ENCODE data around the gene POLR2J. TPM values are rescaled to one million over a fixed set of nuclear protein-coding genes. Genes with fewer than 3 reads are reported as not detected.

The POLR2J gene
- total and polyA plus RNA-seq, 10 of the 15 experiments (the other 5 are each of a cell fraction or from before 2014, with no cell fraction given): 16.4 to 119 (median 77.4) TPM

DNA sequence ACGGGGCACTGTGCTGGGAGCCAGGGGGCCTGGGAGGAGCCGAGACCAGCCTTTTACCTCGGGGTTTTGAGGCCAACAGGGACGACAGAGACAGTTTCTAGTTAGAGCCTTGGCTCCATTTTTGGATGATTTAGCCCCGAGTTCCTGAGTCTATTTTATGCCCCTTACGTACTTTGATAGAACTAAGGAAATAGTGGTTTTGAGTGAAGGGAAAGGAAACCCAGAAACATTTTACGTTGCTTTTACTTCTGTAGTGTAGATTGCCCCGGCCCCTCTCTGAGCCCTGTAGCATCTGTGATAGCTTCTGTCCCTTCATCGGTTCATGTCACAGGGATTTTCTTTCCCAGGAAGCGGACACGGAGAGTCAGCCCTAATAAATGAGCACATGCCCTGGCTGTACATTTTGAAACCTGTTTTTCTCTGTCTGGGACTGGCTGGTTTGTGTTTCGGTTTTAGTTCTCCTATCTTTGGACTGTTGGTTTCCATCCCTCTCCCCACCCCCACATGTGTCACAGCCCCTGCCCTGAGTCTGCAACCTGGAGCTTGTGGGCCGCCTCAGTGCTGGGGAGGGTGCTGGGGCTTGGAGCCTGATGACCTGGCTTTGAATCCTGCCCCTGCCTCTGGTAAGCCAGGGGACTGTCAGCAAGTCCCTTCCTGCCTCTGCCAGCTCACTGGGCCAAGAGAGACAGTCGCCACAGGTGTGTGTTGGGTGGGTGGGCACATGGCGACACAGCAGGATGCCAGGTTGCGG, 52.3 kb downstream of the POLR2J start (continued):
- TF ChIP-seq FOS (IDR thresholded peaks at IDR 0.05; ENCODE audit: borderline replicate concordance, extremely low read depth, insufficient read length): no peak
- TF ChIP-seq BACH1 (IDR thresholded peaks at IDR 0.05; ENCODE audit: borderline replicate concordance): peak; percentile 55; the same call in 1 of the 2 replicates
- no peak for TF ChIP-seq HSF1 (IDR thresholded peaks at IDR 0.05; ENCODE audit: low read depth, low read length)
- TF ChIP-seq TBL1XR1 (IDR thresholded peaks at IDR 0.05; ENCODE audit: low read depth, low read length): peak; percentile 58; the same call in 1 of the 2 replicates
- TF ChIP-seq SREBF1 (IDR thresholded peaks at IDR 0.05; ENCODE audit: low read length): no peak
- peak; percentile 79 for TF ChIP-seq MXI1 (IDR thresholded peaks at IDR 0.05; ENCODE audit: low read depth, low read length)
- peak; percentile 87 for TF ChIP-seq CHD2 (IDR thresholded peaks at IDR 0.05; ENCODE audit: borderline replicate concordance, low read depth, low read length)
- TF ChIP-seq ZBTB33 (IDR thresholded peaks at IDR 0.05): no peak
- TF ChIP-seq CBFB (IDR thresholded peaks at IDR 0.05; ENCODE audit: low read depth): peak; percentile 75
- TF ChIP-seq E2F4 (IDR thresholded peaks at IDR 0.05; ENCODE audit: low read depth, low read length): peak; percentile 5; the same call in 1 of the 2 replicates
- TF ChIP-seq CBX3 (IDR thresholded peaks at IDR 0.05; ENCODE audit: borderline replicate concordance, low read depth): no peak
- TF ChIP-seq, protein P1, sequence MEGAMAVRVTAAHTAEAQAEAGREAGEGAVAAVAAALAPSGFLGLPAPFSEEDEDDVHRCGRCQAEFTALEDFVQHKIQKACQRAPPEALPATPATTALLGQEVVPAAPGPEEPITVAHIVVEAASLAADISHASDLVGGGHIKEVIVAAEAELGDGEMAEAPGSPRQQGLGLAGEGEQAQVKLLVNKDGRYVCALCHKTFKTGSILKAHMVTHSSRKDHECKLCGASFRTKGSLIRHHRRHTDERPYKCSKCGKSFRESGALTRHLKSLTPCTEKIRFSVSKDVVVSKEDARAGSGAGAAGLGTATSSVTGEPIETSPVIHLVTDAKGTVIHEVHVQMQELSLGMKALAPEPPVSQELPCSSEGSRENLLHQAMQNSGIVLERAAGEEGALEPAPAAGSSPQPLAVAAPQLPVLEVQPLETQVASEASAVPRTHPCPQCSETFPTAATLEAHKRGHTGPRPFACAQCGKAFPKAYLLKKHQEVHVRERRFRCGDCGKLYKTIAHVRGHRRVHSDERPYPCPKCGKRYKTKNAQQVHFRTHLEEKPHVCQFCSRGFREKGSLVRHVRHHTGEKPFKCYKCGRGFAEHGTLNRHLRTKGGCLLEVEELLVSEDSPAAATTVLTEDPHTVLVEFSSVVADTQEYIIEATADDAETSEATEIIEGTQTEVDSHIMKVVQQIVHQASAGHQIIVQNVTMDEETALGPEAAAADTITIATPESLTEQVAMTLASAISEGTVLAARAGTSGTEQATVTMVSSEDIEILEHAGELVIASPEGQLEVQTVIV (IDR thresholded peaks at IDR 0.05; ENCODE audit: borderline replicate concordance, partially characterized antibody): no peak
- TF ChIP-seq SP1 (IDR thresholded peaks at IDR 0.05; ENCODE audit: low read depth, low read length): peak; percentile 73
- TF ChIP-seq POLR2A (IDR thresholded peaks at IDR 0.05; ENCODE audit: low read depth, low read length): peak; percentile 82
- 0 out of 2 replicates have a peak, but pooled peaks have one; percentile 32 for TF ChIP-seq TCF3 (IDR thresholded peaks at IDR 0.05; ENCODE audit: borderline replicate concordance, insufficient read depth, low read depth, low read length)
- TF ChIP-seq SMAD1 (IDR thresholded peaks at IDR 0.05; ENCODE audit: low read depth, partially characterized antibody): peak; percentile 6
- no peak for TF ChIP-seq NRF1 (conservative IDR thresholded peaks at IDR 0.05; ENCODE audit: low read depth, low read length)
- TF ChIP-seq HDAC2 (IDR thresholded peaks at IDR 0.05): no peak
- TF ChIP-seq YBX1 (IDR thresholded peaks at IDR 0.05): no peak
- no peak for TF ChIP-seq SIX5 (IDR thresholded peaks at IDR 0.05; ENCODE audit: low read depth, low read length, severe bottlenecking)
- 0 out of 2 replicates have a peak, but pooled peaks have one; percentile 13 for TF ChIP-seq RAD21 (IDR thresholded peaks at IDR 0.05; ENCODE audit: insufficient read depth, low read depth, low read length)
- peak; percentile 66 for TF ChIP-seq POLR2AphosphoS5 (IDR thresholded peaks at IDR 0.05; ENCODE audit: low read length)
- peak in 1 of 2 experiments; percentile 69; a peak in 2 of 3 replicates for TF ChIP-seq EGR1 (IDR thresholded peaks at IDR 0.05; ENCODE audit: borderline replicate concordance in 1 of 2, low read depth in 2 of 2, low read length in 2 of 2)
- TF ChIP-seq CREM (IDR thresholded peaks at IDR 0.05; ENCODE audit: low read depth): peak; percentile 75; the same call in 1 of the 2 replicates
- TF ChIP-seq ATF7 (IDR thresholded peaks at IDR 0.05; ENCODE audit: low read depth): peak; percentile 41; the same call in 1 of the 2 replicates
